A549 (cell line): ENCODE data around the gene TRIM8.

Source experiments
- CTCF ChIP-seq: fragments of >200 bp; sonication (Bioruptor Twin); formaldehyde crosslinking; IDR thresholded peaks from 3 replicates; pipeline ENCODE4 v1.5.1; 2016
- POLR2A ChIP-seq: IDR thresholded peaks from 2 replicates; pipeline ENCODE4 v1.6.1; 2012; ENCODE audit warnings: mild to moderate bottlenecking, low read length

GRCh38 chr10:102633287-102633686 is 11.0 kb upstream of the TRIM8 start:
- TF ChIP-seq CTCF (no peak), POLR2A (no peak)
